HG03060 (cell line): ENCODE measurements around the gene MLH1.

Experiments used
- ATAC-seq: cut with Tn5 transposase; IDR thresholded peaks from one replicate; pipeline ENCODE4 v1.9.1; 2021; ENCODE audit warnings: low read depth, moderate number of reproducible peaks; ENCODE audit not compliant: unreplicated experiment

The MLH1 gene

DNA sequence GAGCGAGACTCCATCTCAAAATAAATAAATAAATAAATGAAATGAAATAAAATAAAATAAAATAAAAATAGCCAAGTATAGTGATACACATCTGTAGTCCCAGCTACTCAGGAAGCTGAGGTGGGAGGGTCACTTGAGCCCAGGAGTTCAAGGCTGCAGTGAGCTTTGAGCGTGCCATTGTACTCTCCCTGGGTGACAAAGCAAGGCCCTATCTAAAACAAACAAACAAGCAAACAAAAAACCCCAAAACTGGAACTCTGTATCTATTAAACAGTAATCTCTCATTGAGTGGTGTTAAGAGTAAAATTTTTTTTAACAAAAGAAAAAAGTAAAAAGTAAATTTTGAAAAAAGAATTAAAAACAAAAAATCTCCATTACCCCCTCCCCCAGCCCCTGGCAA, 21.2 kb upstream of the MLH1 start:
- no peak for ATAC-seq

DNA sequence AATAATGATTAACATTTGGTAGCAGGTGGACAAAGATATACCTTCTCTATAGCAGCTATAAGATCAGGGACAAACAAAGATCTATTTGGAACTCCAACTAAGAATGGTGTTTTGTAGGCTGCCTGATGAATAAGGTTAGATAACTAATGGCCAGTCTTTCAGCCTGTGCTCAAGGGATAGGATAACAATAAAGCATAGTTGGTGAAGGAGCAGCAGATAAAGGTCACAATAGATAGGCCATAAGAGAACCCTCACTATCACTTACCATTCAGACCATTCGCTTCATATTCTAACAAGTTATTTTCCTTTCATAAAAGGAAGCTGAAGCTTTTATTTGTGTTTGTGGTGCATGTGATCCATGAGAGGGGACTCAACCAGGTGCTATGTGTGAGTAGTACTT, 20.2 kb upstream of the MLH1 start:
- no peak for ATAC-seq

DNA sequence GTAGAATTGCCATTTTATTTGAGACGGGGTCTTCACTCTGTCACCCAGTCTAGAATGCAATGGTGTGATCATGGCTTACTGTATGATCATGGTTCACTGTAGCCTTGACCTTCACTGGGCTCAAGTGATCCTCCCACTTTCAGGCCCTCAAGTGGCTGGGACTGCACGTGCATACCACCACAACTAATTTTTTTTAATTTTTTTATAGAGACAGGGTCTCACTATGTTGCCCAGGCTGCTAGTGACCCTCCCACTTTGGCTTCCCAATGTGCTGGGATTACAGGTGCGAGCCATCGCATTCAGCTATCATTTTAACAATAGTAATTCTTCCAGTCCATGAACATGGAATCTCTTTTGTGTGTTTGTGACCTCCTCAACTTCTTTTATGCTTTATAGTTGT, 12.3 kb upstream of the MLH1 start:
- ATAC-seq = no peak

DNA sequence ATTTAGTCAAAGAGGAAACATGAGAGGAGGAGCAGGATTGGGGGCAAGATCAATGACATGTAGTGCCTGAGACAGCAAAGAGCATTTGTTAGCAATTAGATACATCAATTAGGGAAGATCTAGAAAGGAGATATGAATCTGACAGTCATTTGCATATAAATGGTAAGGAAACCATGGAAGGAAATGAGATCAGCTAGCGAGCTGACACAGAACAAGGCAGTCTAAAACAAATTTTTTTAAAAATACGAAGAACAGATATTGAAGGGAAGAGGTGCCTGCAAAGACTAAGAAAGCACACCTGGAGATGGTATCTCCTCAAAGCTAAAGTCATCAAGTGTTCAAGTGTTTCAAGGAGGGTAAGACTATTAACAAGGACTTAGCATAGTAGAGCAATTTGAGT, 5.0 kb upstream of the MLH1 start:
- ATAC-seq = no peak

DNA sequence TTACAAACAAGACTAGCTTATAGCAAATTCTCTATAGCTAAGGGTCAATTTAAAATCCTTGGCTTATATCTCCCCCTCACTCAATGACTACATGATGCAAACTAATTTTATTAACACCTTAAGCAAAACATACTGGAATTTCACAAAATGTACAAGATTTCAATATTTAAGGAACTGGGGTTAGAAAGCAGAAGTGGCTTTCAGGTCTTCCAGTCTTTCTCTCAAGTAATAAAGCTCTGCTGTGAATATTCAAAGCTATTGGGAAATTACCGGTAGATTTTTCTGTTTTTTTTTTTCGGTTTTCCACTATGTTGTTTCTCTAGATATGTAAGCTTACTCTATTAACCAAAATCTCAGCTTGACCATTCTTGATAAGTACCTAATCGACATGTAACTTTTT, 4.3 kb upstream of the MLH1 start:
- no peak for ATAC-seq

DNA sequence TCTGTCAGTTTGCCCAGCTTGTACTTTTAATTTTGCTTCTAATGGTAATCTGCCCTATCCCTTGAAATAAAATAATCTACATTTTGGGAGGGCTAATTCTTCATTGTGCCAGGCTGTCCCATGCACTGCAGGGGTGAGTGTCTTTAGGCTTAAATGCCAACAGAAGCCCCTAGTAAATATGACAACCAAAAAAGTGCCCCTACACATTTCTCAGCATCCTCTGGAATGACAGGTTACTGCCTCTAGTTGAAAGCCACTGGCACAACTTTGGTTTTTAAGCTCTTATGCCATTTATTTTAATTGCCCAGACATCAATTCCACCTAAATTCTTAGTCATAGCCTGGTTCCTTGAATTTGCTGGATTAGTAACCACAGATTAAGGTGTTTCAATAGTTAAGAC, 3.8 kb upstream of the MLH1 start:
- ATAC-seq = no peak

DNA sequence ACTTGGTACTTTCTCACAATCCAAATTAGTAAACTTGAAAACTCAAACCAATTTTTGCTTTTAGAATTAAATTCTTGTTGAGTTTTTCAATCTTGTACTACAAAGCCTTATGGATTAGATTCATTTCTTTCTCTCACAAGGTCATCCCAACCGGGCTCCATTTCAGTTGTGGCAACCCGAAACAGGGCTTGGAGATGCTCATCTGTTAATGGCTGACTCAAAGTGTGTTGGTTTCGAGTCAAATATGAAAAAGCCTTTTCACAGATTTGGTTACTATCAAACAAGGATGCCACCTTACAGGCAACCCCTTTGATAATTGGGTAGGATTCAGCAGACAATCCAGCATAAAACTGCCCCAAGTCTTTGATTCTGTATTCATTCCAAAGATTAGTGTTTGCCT, 2.2 kb upstream of the MLH1 start:
- no peak for ATAC-seq

DNA sequence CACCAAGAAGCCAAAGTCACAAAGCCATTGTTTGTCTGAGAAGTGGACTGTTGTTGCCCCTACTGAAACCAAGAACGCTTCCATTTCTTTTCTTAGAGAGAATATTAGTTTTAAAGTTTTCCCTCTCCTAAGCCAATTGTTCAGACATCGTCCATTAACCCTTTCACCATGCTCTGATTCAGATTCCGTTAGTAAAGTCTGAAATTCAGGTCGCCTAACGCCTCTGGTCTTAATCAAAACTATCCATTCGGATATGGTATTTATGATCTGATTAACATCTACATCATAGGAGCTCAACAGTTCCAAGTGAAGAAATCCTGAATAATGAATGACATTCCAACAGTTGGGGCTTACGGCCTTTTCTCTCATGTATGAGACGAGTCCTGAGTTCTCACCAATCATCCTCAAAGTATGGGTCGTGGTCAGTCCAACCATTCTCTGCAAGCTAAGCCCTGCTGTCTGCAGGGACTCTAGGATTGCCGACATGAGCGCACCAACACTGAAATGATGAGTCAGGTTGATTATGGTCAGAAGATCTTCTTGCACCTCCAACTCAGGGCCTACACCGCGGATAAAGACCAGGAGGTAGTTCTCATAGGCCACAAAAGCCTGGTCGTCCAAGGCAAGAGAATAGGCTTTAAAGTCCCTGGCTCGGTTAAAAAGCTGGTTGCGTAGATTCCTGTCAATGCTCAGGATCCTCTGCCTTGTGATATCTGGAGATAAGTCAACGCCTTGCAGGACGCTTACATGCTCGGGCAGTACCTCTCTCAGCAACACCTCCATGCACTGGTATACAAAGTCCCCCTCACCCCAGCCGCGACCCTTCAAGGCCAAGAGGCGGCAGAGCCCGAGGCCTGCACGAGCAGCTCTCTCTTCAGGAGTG, 1.2 kb upstream of the MLH1 start:
- no peak for ATAC-seq

DNA sequence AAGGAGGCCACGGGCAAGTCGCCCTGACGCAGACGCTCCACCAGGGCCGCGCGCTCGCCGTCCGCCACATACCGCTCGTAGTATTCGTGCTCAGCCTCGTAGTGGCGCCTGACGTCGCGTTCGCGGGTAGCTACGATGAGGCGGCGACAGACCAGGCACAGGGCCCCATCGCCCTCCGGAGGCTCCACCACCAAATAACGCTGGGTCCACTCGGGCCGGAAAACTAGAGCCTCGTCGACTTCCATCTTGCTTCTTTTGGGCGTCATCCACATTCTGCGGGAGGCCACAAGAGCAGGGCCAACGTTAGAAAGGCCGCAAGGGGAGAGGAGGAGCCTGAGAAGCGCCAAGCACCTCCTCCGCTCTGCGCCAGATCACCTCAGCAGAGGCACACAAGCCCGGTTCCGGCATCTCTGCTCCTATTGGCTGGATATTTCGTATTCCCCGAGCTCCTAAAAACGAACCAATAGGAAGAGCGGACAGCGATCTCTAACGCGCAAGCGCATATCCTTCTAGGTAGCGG, 452 bp upstream of the MLH1 start, which contains the start of gene EPM2AIP1:
EPM2AIP1 (minus strand) TSS at position 326 of the 520 bp plus-strand sequence; CDS start at position 272, 54 bp downstream.
- peak; percentile 4 for ATAC-seq

DNA sequence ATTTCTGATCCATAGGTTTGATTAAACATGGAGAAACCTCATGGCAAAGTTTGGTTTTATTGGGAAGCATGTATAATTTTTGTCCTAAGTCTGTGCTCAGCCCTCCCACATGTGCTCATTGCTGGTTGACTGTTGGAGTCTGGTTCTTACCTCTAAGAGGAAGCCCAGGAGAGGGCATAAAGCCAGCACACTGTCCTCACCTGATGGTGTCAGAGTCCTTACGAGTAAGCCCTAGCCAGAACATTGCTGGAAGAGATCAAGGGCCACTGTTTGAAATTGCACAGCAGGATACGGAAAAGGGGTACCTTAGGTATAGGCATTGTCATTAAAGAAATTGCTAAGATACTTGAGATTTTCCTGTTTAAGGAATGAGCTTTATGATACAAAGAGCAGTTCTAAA, 21.3 kb downstream of the MLH1 start:
- ATAC-seq = no peak

DNA sequence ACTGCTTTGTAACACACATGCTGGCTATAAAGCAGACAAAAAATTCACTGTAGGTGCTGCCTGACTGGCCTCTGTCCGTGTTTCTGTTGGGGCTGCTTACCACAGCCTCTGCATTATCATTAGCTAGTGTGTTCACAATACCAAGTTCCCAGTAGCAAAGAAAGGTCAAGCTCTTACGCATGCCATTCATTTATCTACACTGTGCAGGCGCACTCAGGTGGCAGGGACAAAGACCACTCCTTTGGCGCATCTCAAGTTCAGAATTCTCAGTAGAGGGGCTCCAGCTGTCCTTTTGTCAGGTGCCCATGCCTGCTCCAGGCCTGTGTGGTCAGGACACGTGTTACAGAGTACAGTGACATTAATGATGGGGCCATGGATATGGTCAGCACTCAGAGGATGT, 22.3 kb downstream of the MLH1 start:
- ATAC-seq = no peak

DNA sequence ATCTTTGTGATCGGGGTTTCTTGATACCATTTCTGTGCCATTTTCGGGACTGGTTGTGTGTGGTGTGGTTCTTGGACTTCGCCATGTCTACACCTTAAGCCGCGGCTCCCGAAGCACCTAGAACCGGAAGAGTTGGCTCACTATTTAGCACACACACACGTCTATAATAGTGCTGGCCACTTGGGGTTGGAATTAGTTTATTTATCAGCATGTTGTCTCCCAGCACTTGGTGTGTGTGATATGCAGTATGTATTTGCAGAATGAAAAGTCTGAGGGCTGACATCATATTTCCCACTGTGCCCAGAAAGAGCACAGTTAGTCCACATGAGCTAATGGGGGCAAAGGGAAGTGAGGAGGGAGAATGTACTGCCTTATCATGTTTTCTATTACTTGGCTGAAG, 23.6 kb downstream of the MLH1 start:
- ATAC-seq = no peak

DNA sequence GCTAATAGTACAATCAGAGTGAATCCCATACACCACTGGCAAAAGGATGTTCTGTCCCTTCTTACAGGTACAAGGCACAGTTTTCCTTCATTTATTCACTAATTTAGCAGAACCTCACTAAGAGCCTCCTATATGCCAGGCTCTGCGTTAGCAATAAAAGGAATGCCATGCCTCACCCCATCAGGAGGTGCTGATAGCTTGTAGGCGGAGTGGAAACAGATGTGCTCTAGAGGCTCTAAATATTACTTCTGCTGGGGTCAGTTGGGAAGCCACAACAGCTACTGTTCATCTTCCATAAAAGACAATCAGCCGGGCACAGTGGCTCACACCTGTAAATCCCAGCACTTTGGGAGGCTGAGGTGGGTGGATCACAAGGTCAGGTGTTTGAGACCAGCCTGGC, 24.4 kb downstream of the MLH1 start:
- no peak for ATAC-seq

DNA sequence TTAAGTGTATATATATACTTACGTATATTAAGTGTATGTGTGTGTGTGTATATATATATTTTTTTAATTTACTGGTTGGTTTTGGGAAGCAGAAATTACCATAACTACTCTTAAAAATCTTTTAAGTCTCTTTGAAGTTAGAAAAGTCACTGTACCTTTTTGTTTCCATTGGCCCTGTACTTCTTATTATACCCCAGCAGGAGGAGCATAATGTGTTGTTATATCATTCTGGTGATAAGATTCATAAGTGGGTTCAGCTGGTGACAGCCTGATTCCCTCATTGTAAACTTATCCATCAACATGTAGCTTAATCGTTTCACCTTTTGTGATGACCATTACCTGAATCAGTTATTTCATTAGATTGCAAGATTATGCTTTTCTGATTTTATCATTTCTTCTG, 30.8 kb downstream of the MLH1 start:
- no peak for ATAC-seq

DNA sequence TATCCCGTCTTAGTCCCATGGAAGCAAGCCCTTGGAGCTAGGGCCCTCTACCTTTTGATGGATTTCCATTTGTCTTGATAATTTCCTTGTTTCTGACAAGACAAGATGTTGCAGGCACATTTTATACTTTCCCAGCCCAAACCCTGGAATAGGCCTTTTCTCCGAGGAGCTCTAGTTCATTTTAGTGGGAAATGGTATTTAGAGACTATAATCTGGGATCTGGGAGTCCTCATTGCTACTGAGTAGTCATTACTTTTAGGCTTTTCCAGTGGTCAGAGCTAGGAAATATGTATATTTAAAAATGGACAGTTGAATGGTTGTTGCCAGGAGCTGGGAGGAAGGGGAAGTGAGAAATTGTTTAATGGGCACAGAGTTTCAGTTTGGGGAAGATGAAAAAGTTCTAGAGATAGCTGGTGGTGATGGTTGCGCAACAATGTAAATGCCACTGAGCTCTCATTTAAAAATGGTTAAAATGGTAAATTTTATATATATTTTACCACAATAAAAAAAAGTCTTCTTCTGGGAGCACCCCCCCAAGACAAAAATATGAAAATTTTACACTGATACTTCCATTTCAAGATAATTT, 31.6 kb downstream of the MLH1 start:
- ATAC-seq = no peak

DNA sequence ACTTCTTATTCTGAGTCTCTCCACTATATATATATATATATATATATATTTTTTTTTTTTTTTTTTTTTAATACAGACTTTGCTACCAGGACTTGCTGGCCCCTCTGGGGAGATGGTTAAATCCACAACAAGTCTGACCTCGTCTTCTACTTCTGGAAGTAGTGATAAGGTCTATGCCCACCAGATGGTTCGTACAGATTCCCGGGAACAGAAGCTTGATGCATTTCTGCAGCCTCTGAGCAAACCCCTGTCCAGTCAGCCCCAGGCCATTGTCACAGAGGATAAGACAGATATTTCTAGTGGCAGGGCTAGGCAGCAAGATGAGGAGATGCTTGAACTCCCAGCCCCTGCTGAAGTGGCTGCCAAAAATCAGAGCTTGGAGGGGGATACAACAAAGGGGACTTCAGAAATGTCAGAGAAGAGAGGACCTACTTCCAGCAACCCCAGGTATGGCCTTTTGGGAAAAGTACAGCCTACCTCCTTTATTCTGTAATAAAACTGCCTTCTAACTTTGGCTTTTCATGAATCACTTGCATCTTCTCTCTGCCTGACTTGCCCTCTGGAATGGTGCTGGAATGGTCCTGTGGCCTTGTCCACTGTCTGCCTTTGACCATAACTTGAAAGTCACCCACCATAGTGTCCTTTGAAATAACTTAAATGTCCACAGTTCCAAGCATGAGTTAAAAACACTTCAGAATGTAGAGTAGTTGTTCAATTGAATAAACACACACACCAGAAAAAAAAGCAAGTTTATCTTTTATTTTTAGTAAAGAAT, 32.4 kb downstream of the MLH1 start:
- ATAC-seq = no peak

DNA sequence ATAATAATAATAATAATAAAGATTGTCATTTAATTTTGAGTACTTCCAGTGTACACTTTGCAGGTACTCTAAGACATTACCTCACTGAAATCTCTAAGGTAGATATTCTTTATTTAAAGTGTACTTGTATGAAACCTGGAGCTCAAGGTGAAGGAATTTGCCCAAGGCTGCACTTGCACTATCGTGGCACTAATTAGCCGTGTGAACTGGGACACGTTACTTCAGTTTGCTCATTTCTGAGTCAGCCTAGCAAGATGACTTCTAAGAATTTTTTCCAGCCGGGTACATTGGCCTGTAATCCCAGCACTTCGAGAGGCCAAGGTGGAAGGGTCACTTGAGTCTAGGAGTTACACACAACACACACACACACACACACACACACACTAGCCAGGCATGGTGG, 33.5 kb downstream of the MLH1 start:
- no peak for ATAC-seq

DNA sequence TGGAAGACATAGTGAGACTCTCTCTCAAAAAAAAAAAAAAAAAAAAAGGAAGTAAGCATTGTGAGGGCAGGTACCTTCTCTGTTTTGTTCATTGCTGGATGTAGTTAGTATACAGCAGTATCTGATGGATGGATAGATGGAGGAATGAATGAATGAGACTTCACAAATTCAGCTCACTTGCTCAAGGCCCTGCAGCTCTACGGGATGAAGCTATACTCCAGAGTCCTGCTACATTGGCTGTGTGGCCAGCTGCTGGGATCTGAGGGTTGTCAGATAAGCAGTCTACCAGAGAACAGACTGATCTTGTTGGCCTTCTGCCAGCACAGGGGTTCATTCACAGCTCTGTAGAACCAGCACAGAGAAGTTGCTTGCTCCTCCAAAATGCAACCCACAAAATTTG, 35.0 kb downstream of the MLH1 start:
- ATAC-seq = no peak

DNA sequence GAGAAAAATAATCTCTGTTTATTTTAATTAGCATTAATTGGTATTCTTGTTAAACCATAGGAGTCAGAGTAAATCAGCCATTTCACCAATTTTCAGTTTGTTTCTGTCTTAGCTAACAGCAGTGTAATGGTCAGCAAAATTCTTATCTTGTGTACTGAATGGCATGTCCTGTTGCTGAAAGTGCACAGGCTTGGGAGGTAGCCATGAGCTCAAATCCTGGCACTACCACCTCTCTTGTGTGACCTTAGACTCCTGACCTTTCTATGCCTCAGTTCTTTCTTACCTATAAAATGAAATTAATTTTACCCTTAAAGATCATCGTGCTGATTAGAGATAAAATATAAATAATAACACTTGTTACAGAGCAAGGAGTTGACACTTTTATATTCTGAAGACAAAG, 35.8 kb downstream of the MLH1 start:
- ATAC-seq = no peak

DNA sequence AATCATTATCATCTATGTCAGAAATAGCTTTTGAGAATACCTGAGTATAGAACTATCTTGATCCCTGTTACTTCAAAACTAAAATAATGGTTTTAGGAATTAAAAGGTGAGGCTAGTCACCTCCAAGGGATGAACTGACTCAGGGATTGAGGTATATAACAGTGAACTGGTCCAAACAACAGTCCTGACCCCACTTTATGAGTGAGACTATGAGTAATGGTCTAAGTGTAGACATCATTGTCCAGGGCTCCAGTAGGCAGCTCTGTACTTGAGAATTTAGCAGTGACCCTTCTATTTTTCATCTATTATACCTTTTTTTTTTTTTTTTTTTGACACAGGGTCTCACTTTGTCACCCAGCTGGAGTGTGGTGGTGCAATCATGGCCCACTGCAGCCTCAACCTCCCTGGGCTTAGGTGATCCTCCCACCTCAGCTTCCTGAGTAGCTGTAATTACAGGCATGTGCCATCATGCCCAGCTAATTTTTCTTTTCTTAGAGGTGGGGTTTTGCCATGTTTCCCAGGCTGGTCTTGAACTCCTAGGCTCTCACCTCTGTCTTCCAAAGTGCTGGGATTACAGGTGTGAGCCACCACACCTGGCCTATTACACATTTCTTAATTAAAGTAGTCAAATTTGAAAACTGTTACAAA, 36.3 kb downstream of the MLH1 start:
- no peak for ATAC-seq

DNA sequence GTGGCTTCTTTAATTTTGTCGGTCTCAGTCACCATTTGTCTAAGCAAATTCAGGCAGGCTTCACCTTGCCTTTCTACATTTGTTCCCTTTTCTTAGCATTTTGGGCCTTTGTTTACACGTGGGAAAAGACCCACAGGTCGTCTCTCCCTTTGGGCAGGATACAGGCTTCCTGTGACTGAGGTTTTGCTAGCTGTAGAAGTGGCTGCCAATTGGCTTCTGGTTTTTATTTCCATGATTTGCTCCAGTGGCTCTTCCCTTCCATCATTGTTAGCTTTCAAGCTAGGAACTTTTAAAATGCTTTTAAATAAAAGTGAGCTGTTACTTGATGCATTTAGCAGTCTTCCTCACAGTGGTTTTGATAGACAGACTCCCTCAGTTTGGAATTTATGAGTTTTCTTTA, 37.3 kb downstream of the MLH1 start:
- ATAC-seq = no peak
